ENCODE data around the gene ZBTB16. TPM values are rescaled to one million over a fixed set of nuclear protein-coding genes. Genes with fewer than 3 reads are reported as not detected.

The ZBTB16 gene
- total RNA-seq, 1 experiment from 2014 or later = 0.44 TPM

- CTCF ChIA-PET = no interaction called here
- POLR2A ChIA-PET (ENCODE audit: unreplicated experiment) = no interaction called here
These were observed 35.0 kb downstream of the ZBTB16 start for GRCh38 chr11:114094516-114094915.

GRCh38 chr11:114095899-114096298 is 36.4 kb downstream of the ZBTB16 start:
- BruUV-seq (replicated peaks) = no TSS peak

More at GRCh38 chr11:114094516-114094915, 35.0 kb downstream of the ZBTB16 start:
- intact Hi-C loops (cut with micrococcal nuclease; ENCODE audit: unreplicated experiment) = no loop called here
- H3K4me2 ChIP-seq = no peak overlapping the region
- H2AFZ ChIP-seq = no peak overlapping the region
- no peak overlapping the region for H3K27ac ChIP-seq
- H3K4me3 ChIP-seq = no peak overlapping the region
- no peaks in the 10 kb centered on the region for H3F3A ChIP-seq (ENCODE audit: insufficient read depth, low read depth)
- H3K9me2 ChIP-seq (ENCODE audit: insufficient read depth) = no peaks in the 10 kb centered on the region
- BruUV-seq (replicated peaks) = no TSS peak
- H3K9me3 ChIP-seq (ENCODE audit: insufficient read depth, low read depth) = no peaks in the 10 kb centered on the region
- DNase-seq = no peak
- no peaks in the 10 kb centered on the region for H4K20me1 ChIP-seq (ENCODE audit: insufficient read depth)
- H3K36me3 ChIP-seq (ENCODE audit: low read depth) = no peaks in the 10 kb centered on the region
- no peak for TF ChIP-seq CTCF (conservative IDR thresholded peaks at IDR 0.05)
- H3K4me1 ChIP-seq (replicated peaks; ENCODE audit: insufficient read depth) = no peaks in the 10 kb centered on the region
- peaks cover 95% of the 10 kb centered on the region for H3K27me3 ChIP-seq (ENCODE audit: insufficient read depth, low read depth)
- H3K79me2 ChIP-seq (ENCODE audit: low read depth) = no peaks in the 10 kb centered on the region

GRCh38 chr11:114097832-114098231 is 38.3 kb downstream of the ZBTB16 start:
- Histone ChIP-seq H3F3A (ENCODE audit: insufficient read depth, low read depth) (no peaks in the 10 kb centered on the region), H3K9me3 (ENCODE audit: insufficient read depth, low read depth) (no peaks in the 10 kb centered on the region), H2AFZ (no peak overlapping the region), H3K27ac (no peak overlapping the region), H3K9me2 (ENCODE audit: insufficient read depth) (no peaks in the 10 kb centered on the region), H3K36me3 (ENCODE audit: low read depth) (no peaks in the 10 kb centered on the region), H3K4me1 (replicated peaks; ENCODE audit: insufficient read depth) (no peaks in the 10 kb centered on the region), H3K4me2 (no peak overlapping the region), H3K4me3 (no peak overlapping the region), H3K27me3 (ENCODE audit: insufficient read depth, low read depth) (peaks cover 97% of the 10 kb centered on the region), H3K79me2 (ENCODE audit: low read depth) (no peaks in the 10 kb centered on the region), H4K20me1 (ENCODE audit: insufficient read depth) (no peaks in the 10 kb centered on the region)
- DNase-seq = no peak
- intact Hi-C loops (cut with micrococcal nuclease; ENCODE audit: unreplicated experiment) = no loop called here
- ChIA-PET CTCF (no interaction called here), POLR2A (ENCODE audit: unreplicated experiment) (no interaction called here)
- no peak for TF ChIP-seq EZH2 (IDR thresholded peaks at IDR 0.05; ENCODE audit: low read depth)
- no TSS peak for BruUV-seq (replicated peaks)

More at GRCh38 chr11:114095899-114096298, 36.4 kb downstream of the ZBTB16 start:
- Histone ChIP-seq H3K79me2 (ENCODE audit: low read depth) (no peaks in the 10 kb centered on the region), H3K4me3 (no peak overlapping the region), H3K9me2 (ENCODE audit: insufficient read depth) (no peaks in the 10 kb centered on the region), H3K4me2 (no peak overlapping the region), H4K20me1 (ENCODE audit: insufficient read depth) (no peaks in the 10 kb centered on the region), H3K36me3 (ENCODE audit: low read depth) (no peaks in the 10 kb centered on the region), H3K27me3 (ENCODE audit: insufficient read depth, low read depth) (peaks cover 95% of the 10 kb centered on the region), H3K4me1 (replicated peaks; ENCODE audit: insufficient read depth) (no peaks in the 10 kb centered on the region), H2AFZ (no peak overlapping the region), H3F3A (ENCODE audit: insufficient read depth, low read depth) (no peaks in the 10 kb centered on the region), H3K27ac (no peak overlapping the region), H3K9me3 (ENCODE audit: insufficient read depth, low read depth) (no peaks in the 10 kb centered on the region)
- intact Hi-C loops (cut with micrococcal nuclease; ENCODE audit: unreplicated experiment) = no loop called here
- TF ChIP-seq EZH2 (IDR thresholded peaks at IDR 0.05; ENCODE audit: low read depth) (no peak), CTCF (conservative IDR thresholded peaks at IDR 0.05) (no peak)
- ChIA-PET POLR2A (ENCODE audit: unreplicated experiment) (no interaction called here), CTCF (no interaction called here)
- no peak for DNase-seq

- intact Hi-C loops (cut with micrococcal nuclease; ENCODE audit: unreplicated experiment) = no loop called here
- no peak overlapping the region for H2AFZ ChIP-seq
- peaks cover 97% of the 10 kb centered on the region for H3K27me3 ChIP-seq (ENCODE audit: insufficient read depth, low read depth)
- no TSS peak for BruUV-seq (replicated peaks)
- H3K9me3 ChIP-seq (ENCODE audit: insufficient read depth, low read depth) = no peaks in the 10 kb centered on the region
- no peak for DNase-seq
- H3K79me2 ChIP-seq (ENCODE audit: low read depth) = no peaks in the 10 kb centered on the region
- no peaks in the 10 kb centered on the region for H3K36me3 ChIP-seq (ENCODE audit: low read depth)
- no peaks in the 10 kb centered on the region for H3K4me1 ChIP-seq (replicated peaks; ENCODE audit: insufficient read depth)
- no peak for TF ChIP-seq EZH2 (IDR thresholded peaks at IDR 0.05; ENCODE audit: low read depth)
- TF ChIP-seq CTCF (conservative IDR thresholded peaks at IDR 0.05) = no peak
- H4K20me1 ChIP-seq (ENCODE audit: insufficient read depth) = no peaks in the 10 kb centered on the region
- ChIA-PET POLR2A (ENCODE audit: unreplicated experiment) (no interaction called here), CTCF (no interaction called here)
- H3F3A ChIP-seq (ENCODE audit: insufficient read depth, low read depth) = no peaks in the 10 kb centered on the region
- H3K9me2 ChIP-seq (ENCODE audit: insufficient read depth) = no peaks in the 10 kb centered on the region
- no peak overlapping the region for H3K27ac ChIP-seq
- no peak overlapping the region for H3K4me3 ChIP-seq
- no peak overlapping the region for H3K4me2 ChIP-seq
These were observed 39.4 kb downstream of the ZBTB16 start for GRCh38 chr11:114098927-114099326.
